ENCODE measurements around the gene RIN1. TPM values are rescaled to one million over a fixed set of nuclear protein-coding genes. Genes with fewer than 3 reads are reported as not detected.

Gene RIN1
- total and polyA plus RNA-seq, 9 of the 15 experiments (the other 6 are each of a cell fraction or from before 2014, with no cell fraction given) = 0.01 to 1.2 (median 0.45) TPM; not detected in 1

GRCh38 chr11:66288671-66289547, 47.3 kb downstream of the RIN1 start, which contains the start of gene YIF1A (continued):
- no peak for TF ChIP-seq ATF6 (CRISPR knock-in tag; IDR thresholded peaks at IDR 0.05)
- no peak for TF ChIP-seq ZNF586 (CRISPR knock-in tag; conservative IDR thresholded peaks at IDR 0.05)
- peak; percentile 69 for TF ChIP-seq PHF20 (IDR thresholded peaks at IDR 0.05; ENCODE audit: partially characterized antibody)
- 0 out of 2 replicates have a peak, but pooled peaks have one; percentile 44 for TF ChIP-seq E2F3 (CRISPR knock-in tag; IDR thresholded peaks at IDR 0.05)
- no peak; a peak in 1 of 4 replicates for TF ChIP-seq RAD21 (CRISPR knock-in tag; conservative IDR thresholded peaks at IDR 0.05 in 1 of 2, IDR thresholded peaks at IDR 0.05 in 1 of 2)
- TF ChIP-seq CCNT2 (IDR thresholded peaks at IDR 0.05; ENCODE audit: borderline replicate concordance, extremely low read depth, insufficient read length, low read depth, low read length) = peak; percentile 65
- TF ChIP-seq PRDM10 (IDR thresholded peaks at IDR 0.05; ENCODE audit: partially characterized antibody) = peak; percentile 15
- 0 out of 2 replicates have a peak, but pooled peaks have one; percentile 16 for TF ChIP-seq DPF2 (IDR thresholded peaks at IDR 0.05)
- TF ChIP-seq CREM (IDR thresholded peaks at IDR 0.05; ENCODE audit: low read depth) = peak; percentile 94
- no peak for TF ChIP-seq ELK3 (CRISPR knock-in tag; IDR thresholded peaks at IDR 0.05)
- TF ChIP-seq L3MBTL2 (IDR thresholded peaks at IDR 0.05) = peak; percentile 56; the same call in 1 of the 2 replicates
- peak; percentile 81 for TF ChIP-seq GMEB1 (CRISPR knock-in tag; IDR thresholded peaks at IDR 0.05)
- TF ChIP-seq TARDBP (IDR thresholded peaks at IDR 0.05) = peak; percentile 81; the same call in 1 of the 2 replicates
- TF ChIP-seq SRF (CRISPR knock-in tag; IDR thresholded peaks at IDR 0.05) = peak in 1 of 2 experiments; percentile 20; a peak in 1 of 4 replicates
- TF ChIP-seq SOX6 (IDR thresholded peaks at IDR 0.05) = peak; percentile 44; the same call in 1 of the 2 replicates
- TF ChIP-seq ZFP91 (CRISPR knock-in tag; IDR thresholded peaks at IDR 0.05) = no peak

Data from K562 (cell line).